HG03565 (cell line): ENCODE measurements around the gene DYNC1LI2.
"Not testable (repeated sequence)": the region's sequence is repeated elsewhere in the genome, so short reads cannot be mapped to it uniquely, and the experiment has no call there.

Experiments
- ATAC-seq: cut with Tn5 transposase; IDR thresholded peaks from one replicate; pipeline ENCODE4 v1.9.1; 2021; ENCODE audit warnings: mild to moderate bottlenecking, moderate library complexity; ENCODE audit not compliant: unreplicated experiment

DYNC1LI2 gene

GRCh38 chr16:66698046-66698445 lies 53.4 kb downstream of the DYNC1LI2 start:
- ATAC-seq: no peak

DNA sequence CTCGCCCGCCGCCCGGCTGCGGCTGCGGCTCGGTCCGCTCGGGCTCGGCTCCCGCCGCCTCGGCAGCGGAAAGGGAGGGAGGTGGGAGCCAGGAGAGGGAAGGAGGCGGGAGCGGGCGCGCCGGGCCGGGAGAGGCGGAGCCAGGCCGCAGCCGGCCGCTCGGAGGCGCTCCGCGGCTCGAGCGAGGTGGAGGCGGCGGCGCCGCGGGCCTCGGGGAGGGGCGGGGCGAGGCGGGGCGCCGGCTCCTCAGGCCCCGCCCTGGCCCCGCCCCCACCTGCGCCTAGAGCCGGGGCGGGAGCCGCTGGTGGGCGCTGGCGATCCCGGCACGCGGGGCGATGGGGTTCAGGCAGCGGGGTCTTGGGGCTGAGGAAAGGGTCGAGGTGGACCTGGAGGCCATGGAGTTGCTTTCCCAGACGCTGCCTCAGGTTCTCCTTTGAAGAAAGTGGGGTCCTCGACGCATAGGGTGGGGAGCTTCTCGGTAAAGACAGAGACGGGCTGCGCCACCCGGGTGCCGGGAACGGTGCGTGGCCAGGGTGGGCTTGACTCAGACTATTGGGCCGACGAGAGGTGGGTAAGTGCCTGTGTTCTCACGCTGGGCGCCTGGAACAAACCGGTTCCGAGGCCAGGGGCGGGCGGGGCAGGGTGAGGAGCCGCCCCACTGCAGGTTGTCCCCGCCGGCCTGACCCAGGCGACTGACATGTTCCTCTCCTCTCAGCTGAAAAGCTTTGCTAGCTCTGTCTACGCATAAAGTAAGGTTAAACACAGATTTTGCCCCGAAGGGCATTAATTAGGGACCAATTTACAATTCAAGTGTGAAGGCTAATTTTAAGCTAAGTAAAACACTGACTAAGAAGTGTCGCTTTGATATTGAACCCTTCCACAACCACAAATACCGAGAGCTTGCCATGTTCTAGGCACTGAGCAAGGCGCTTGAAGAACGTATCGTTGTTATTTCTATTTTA lies 54.5 kb downstream of the DYNC1LI2 start, which contains the start of gene CMTM4:
Gene CMTM4, minus strand, starts transcription at position 75 of the 962 bp plus-strand sequence. CDS start 218 bp downstream, outside the sequence.
- ATAC-seq: peak; percentile 90

- ATAC-seq: peak; percentile 35
These were observed 55.3 kb downstream of the DYNC1LI2 start for GRCh38 chr16:66695935-66696668.

DNA sequence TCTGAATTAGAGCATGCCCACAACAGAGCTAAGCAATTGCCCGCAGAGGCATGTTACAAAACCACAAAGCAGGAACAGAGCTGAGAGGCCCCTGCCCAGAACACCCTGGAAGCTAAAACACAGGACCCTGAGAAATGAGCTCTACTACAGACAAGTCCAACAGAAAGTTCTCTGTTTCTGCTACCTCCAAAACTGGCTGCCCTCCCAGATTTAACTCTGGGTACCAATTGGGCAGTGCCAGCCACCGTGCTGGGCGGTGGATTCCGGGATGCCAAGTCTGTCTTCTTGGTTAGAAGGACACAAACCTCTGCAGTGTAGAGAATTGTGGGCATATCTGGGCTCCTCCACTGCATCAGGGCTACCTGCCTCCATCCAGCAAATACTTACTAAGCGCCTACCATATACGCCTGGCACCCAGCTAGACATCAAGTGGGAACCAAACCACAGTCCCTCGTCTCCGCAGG lies 55.9 kb downstream of the DYNC1LI2 start:
- ATAC-seq: no peak

- ATAC-seq: no peak
These were observed 58.3 kb downstream of the DYNC1LI2 start for GRCh38 chr16:66693149-66693548.

- no peak for ATAC-seq
These were observed 59.1 kb downstream of the DYNC1LI2 start for GRCh38 chr16:66692341-66692740.

DNA sequence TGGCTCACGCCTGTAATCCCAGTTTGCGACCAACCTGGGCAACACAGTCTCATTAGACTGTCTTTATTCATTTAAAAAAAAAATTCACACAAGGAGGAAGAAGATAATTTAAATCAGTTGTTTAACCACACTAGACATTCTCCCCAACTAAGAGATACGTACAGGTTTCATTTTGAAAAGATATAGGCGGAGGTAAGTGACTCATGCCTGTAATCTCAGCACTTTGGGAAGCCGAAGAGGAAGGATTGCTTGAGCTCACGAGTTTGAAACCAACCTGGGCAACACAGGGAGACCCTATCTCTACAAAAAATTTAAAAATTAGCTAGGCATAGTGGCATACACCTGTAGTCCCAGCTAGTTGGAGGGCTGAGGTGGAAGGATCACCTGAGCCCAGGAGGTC lies 60.2 kb downstream of the DYNC1LI2 start:
- no peak for ATAC-seq

GRCh38 chr16:66690106-66690847 lies 61.1 kb downstream of the DYNC1LI2 start:
- no peak for ATAC-seq

- ATAC-seq: no peak
These were observed 62.1 kb downstream of the DYNC1LI2 start for GRCh38 chr16:66689282-66689681.

- no peak for ATAC-seq
These were observed 63.3 kb downstream of the DYNC1LI2 start for GRCh38 chr16:66687906-66688625.

DNA sequence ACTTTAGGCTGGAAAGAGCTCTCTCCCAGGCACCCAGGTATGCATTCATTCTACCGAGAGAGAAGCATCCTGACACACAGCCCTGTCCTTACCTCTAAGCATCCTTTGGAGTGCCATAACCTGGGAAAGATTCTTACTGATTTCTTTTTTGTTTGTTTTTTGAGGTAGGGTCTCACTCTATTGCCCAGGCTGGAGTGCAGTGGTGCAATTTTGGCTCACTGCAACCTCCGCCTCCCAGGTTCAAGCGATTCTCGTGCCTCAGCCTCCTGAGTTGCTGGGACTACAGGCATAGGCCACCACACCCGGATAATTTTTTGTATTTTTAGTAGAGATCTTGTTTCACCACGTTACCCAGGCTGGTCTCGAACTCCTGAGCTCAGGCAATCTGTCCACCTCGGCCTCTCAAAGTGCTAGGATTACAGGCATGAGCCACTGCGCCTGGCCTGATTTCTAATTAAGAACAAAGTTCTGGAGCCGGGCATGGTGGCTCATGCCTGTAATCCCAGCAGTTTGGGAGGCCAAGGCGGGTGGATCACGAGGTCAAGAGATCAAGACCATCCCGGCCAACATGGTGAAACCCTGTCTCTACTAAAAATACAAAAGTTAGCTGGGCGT lies 65.8 kb downstream of the DYNC1LI2 start:
- ATAC-seq: not testable (repeated sequence)

GRCh38 chr16:66682271-66682670 lies 69.1 kb downstream of the DYNC1LI2 start:
- no peak for ATAC-seq

GRCh38 chr16:66681676-66682075 lies 69.7 kb downstream of the DYNC1LI2 start:
- ATAC-seq: no peak

DNA sequence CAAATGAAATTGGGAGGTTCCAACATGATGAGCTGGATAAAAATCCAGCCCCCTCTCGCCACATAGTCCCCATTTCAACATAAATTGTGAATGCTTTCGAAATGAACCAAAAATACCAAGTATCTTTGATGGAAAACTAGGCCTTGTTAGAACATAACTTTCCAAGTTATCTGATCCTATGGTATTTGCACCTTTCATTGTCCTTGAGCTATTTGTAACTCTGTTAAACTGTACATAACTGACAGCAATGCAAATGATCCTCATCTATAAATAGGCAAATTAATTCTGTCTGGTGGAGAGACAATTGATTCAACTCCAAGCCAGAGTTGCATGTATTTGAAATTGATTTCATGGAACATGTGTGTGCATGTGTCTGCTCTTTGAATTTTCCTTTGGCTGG lies 73.1 kb downstream of the DYNC1LI2 start:
- no peak for ATAC-seq

DNA sequence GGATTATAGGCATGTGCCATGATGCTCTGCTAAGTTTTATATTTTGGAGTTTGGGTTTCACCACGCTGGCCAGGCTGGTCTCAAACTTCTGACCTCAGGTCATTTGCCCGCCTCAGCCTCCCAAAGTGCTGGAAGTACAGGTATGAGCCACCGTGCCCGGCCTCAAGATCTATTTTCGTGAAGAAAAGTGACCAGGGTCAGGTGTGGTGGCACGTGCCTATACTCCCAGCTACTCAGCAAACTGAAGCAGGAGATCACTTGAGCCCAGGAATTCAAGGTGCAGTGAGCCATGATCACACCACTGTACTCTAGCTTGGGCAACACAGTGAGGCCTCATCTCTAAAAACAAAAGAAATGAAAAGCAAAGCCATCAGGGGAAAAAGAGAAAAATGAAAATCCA lies 73.6 kb downstream of the DYNC1LI2 start:
- no peak for ATAC-seq

DNA sequence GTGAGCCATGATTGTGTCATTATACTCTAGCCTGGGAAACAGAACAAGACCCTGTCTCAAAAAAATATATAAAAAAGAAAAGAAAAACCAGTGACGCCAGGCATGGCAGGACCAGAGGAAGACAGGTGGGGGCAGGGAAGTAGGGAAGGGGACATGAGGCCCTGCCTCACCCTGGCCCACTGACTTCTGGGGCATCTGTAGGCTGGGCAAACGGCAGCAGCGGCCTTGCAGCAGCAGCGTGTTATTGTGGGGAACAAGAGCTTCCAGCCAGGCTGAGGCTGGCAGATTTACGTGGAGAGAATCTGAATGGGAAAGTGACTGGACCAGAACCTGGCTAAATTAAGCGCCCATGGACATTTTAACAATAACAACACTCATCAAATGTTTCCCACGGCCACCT lies 74.2 kb downstream of the DYNC1LI2 start:
- no peak for ATAC-seq

GRCh38 chr16:66676599-66676998 lies 74.8 kb downstream of the DYNC1LI2 start:
- ATAC-seq: no peak

GRCh38 chr16:66673691-66674090 lies 77.7 kb downstream of the DYNC1LI2 start:
- ATAC-seq: no peak
